Measurements from ENCODE around the gene LEP.

DNA sequence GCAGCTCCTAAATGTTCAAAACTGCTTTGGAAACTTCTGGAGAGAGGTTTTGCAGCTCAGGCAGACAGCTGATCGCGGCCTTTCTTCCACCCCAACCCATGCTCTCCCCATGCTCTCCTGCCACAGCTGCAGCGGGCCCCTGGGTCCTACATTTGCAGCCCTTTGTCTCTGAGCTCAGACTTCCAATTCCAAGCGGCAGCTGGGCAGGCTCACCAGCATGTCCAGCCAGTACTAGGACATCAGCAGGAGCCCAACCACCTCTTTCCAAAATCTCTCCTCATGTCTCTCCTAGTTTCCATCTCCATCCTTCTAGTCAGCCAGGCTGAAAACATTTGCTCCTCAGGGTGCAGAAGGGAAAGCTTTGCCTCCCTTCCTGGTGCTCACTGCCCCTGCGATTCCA lies 6.0 kb downstream of the LEP start:
- TF ChIP-seq EZH2phosphoT487 (IDR thresholded peaks at IDR 0.05; ENCODE audit: insufficient read depth, low read depth) (no peak), EZH2 (IDR thresholded peaks at IDR 0.05; ENCODE audit: insufficient read depth, poor library complexity, severe bottlenecking) (no peak)
